Activated T-cell treated with anti-CD3 and anti-CD28 coated beads, Interleukin-2, amount 50 U/mL, for 24 hours (primary cell): ENCODE results near the gene XPR1.

ENCODE experiments used
- DNase-seq: peaks from one replicate; pipeline ENCODE4 v3.0.0-alpha.2; 2020
- H3K27ac Mint-ChIP-seq: 2 replicates; pipeline ENCODE4 v1.8.0; 2020; ENCODE audit warnings: mild to moderate bottlenecking, mixed read lengths
- H3K27me3 Mint-ChIP-seq: 2 replicates; pipeline ENCODE4 v1.8.0; 2020; ENCODE audit warnings: mixed read lengths
- H3K36me3 Mint-ChIP-seq: 2 replicates; pipeline ENCODE4 v1.8.0; 2020; ENCODE audit warnings: low read depth, mixed read lengths
- H3K4me1 Mint-ChIP-seq: 2 replicates; pipeline ENCODE4 v1.8.0; 2020; ENCODE audit warnings: low read depth, mixed read lengths
- H3K4me3 Mint-ChIP-seq: 2 replicates; pipeline ENCODE4 v1.8.0; 2020; ENCODE audit warnings: mild to moderate bottlenecking, moderate library complexity, mixed read lengths
- H3K9me3 Mint-ChIP-seq: 2 replicates; pipeline ENCODE4 v1.8.0; 2020; ENCODE audit warnings: mixed read lengths

XPR1 gene

GRCh38 chr1:180911640-180912191 lies 279.9 kb downstream of the XPR1 start:
- H3K27ac Mint-ChIP-seq, result no peak overlapping the region
- peaks cover 11% of the 10 kb centered on the region for H3K4me1 Mint-ChIP-seq
- no peaks in the 10 kb centered on the region for H3K36me3 Mint-ChIP-seq
- H3K4me3 Mint-ChIP-seq, result peak overlapping the region; percentile 29
- no peak for DNase-seq
- peaks cover 60% of the 10 kb centered on the region for H3K27me3 Mint-ChIP-seq
- H3K9me3 Mint-ChIP-seq, result no peaks in the 10 kb centered on the region

GRCh38 chr1:180912211-180912800 lies 280.5 kb downstream of the XPR1 start:
- H3K4me1 Mint-ChIP-seq, result peaks cover 11% of the 10 kb centered on the region
- H3K9me3 Mint-ChIP-seq, result no peaks in the 10 kb centered on the region
- no peak for DNase-seq
- no peak overlapping the region for H3K27ac Mint-ChIP-seq
- no peaks in the 10 kb centered on the region for H3K36me3 Mint-ChIP-seq
- H3K4me3 Mint-ChIP-seq, result peak overlapping the region; percentile 29
- peaks cover 60% of the 10 kb centered on the region for H3K27me3 Mint-ChIP-seq

- peaks cover 57% of the 10 kb centered on the region for H3K27me3 Mint-ChIP-seq
- peak within 1 kb of the TSS; percentile 29 for H3K4me3 Mint-ChIP-seq
- no peak within 1 kb of the TSS for H3K27ac Mint-ChIP-seq
- H3K9me3 Mint-ChIP-seq, result no peaks in the 10 kb centered on the region
- H3K36me3 Mint-ChIP-seq, result no peaks in the 10 kb centered on the region
- H3K4me1 Mint-ChIP-seq, result peaks cover 11% of the 10 kb centered on the region
- peak; percentile 27 for DNase-seq
Measured at GRCh38 chr1:180912801-180913565, 281.2 kb downstream of the XPR1 start, which contains the start of gene KIAA1614. Gene KIAA1614, plus strand, starts transcription at chr1:180912897. Its CDS starts 347 bp downstream, at chr1:180913244.

GRCh38 chr1:180915426-180915965 lies 283.7 kb downstream of the XPR1 start:
- Mint-ChIP-seq H3K4me1 (peaks cover 7% of the 10 kb centered on the region), H3K27ac (no peak overlapping the region), H3K9me3 (no peaks in the 10 kb centered on the region), H3K27me3 (peaks cover 42% of the 10 kb centered on the region), H3K4me3 (no peak overlapping the region), H3K36me3 (no peaks in the 10 kb centered on the region)
- DNase-seq, result no peak

- H3K36me3 Mint-ChIP-seq, result no peaks in the 10 kb centered on the region
- H3K27ac Mint-ChIP-seq, result no peak overlapping the region
- peaks cover 7% of the 10 kb centered on the region for H3K4me1 Mint-ChIP-seq
Measured at GRCh38 chr1:180916012-180916770, 284.4 kb downstream of the XPR1 start.

GRCh38 chr1:180916771-180917170 lies 284.9 kb downstream of the XPR1 start:
- no peak for DNase-seq
- H3K27ac Mint-ChIP-seq, result no peak overlapping the region
- peaks cover 7% of the 10 kb centered on the region for H3K4me1 Mint-ChIP-seq
- H3K4me3 Mint-ChIP-seq, result no peak overlapping the region
- no peaks in the 10 kb centered on the region for H3K9me3 Mint-ChIP-seq
- peaks cover 30% of the 10 kb centered on the region for H3K27me3 Mint-ChIP-seq
- no peaks in the 10 kb centered on the region for H3K36me3 Mint-ChIP-seq

More at GRCh38 chr1:180916012-180916770, 284.4 kb downstream of the XPR1 start:
- peaks cover 36% of the 10 kb centered on the region for H3K27me3 Mint-ChIP-seq
- H3K9me3 Mint-ChIP-seq, result no peaks in the 10 kb centered on the region
- DNase-seq, result no peak
- H3K4me3 Mint-ChIP-seq, result no peak overlapping the region

- no peak overlapping the region for H3K4me3 Mint-ChIP-seq
- H3K4me1 Mint-ChIP-seq, result peaks cover 4% of the 10 kb centered on the region
Measured at GRCh38 chr1:180917306-180918065, 285.7 kb downstream of the XPR1 start.

GRCh38 chr1:180918519-180918918 lies 286.7 kb downstream of the XPR1 start:
- Mint-ChIP-seq H3K4me1 (peaks cover 2% of the 10 kb centered on the region), H3K4me3 (no peak overlapping the region), H3K27ac (no peak overlapping the region), H3K9me3 (no peaks in the 10 kb centered on the region), H3K27me3 (peaks cover 21% of the 10 kb centered on the region), H3K36me3 (no peaks in the 10 kb centered on the region)
- DNase-seq, result no peak

More at GRCh38 chr1:180917306-180918065, 285.7 kb downstream of the XPR1 start:
- H3K9me3 Mint-ChIP-seq, result no peaks in the 10 kb centered on the region
- DNase-seq, result no peak
- no peaks in the 10 kb centered on the region for H3K36me3 Mint-ChIP-seq
- H3K27me3 Mint-ChIP-seq, result peaks cover 24% of the 10 kb centered on the region
- H3K27ac Mint-ChIP-seq, result no peak overlapping the region

GRCh38 chr1:180919183-180919700 lies 287.4 kb downstream of the XPR1 start:
- Mint-ChIP-seq H3K4me3 (no peak overlapping the region), H3K27me3 (peaks cover 14% of the 10 kb centered on the region)

GRCh38 chr1:180920193-180920592 lies 288.4 kb downstream of the XPR1 start:
- Mint-ChIP-seq H3K27ac (no peak overlapping the region), H3K4me1 (no peaks in the 10 kb centered on the region), H3K4me3 (no peak overlapping the region), H3K27me3 (peaks cover 10% of the 10 kb centered on the region), H3K36me3 (no peaks in the 10 kb centered on the region), H3K9me3 (no peaks in the 10 kb centered on the region)
- DNase-seq, result no peak

More at GRCh38 chr1:180919183-180919700, 287.4 kb downstream of the XPR1 start:
- DNase-seq, result no peak
- Mint-ChIP-seq H3K36me3 (no peaks in the 10 kb centered on the region), H3K27ac (no peak overlapping the region), H3K4me1 (no peaks in the 10 kb centered on the region), H3K9me3 (no peaks in the 10 kb centered on the region)

GRCh38 chr1:180920702-180921101 lies 288.9 kb downstream of the XPR1 start:
- no peaks in the 10 kb centered on the region for H3K36me3 Mint-ChIP-seq

GRCh38 chr1:180921386-180921785 lies 289.6 kb downstream of the XPR1 start:
- no peaks in the 10 kb centered on the region for H3K9me3 Mint-ChIP-seq
- no peak for DNase-seq
- H3K4me3 Mint-ChIP-seq, result no peak overlapping the region
- H3K27me3 Mint-ChIP-seq, result peaks cover 2% of the 10 kb centered on the region
- H3K27ac Mint-ChIP-seq, result no peak overlapping the region
- peaks cover 3% of the 10 kb centered on the region for H3K4me1 Mint-ChIP-seq
- H3K36me3 Mint-ChIP-seq, result no peaks in the 10 kb centered on the region

More at GRCh38 chr1:180920702-180921101, 288.9 kb downstream of the XPR1 start:
- DNase-seq, result no peak
- Mint-ChIP-seq H3K4me1 (no peaks in the 10 kb centered on the region), H3K27ac (no peak overlapping the region), H3K4me3 (no peak overlapping the region), H3K9me3 (no peaks in the 10 kb centered on the region), H3K27me3 (peaks cover 5% of the 10 kb centered on the region)

- Mint-ChIP-seq H3K27ac (no peak overlapping the region), H3K36me3 (no peaks in the 10 kb centered on the region), H3K4me3 (no peak overlapping the region), H3K27me3 (peaks cover 2% of the 10 kb centered on the region), H3K4me1 (peaks cover 10% of the 10 kb centered on the region), H3K9me3 (no peaks in the 10 kb centered on the region)
- DNase-seq, result no peak
Measured at GRCh38 chr1:180921891-180922630, 290.2 kb downstream of the XPR1 start.
